COLO668 (cell line): ENCODE results near the gene SLC35C1.
A peak's percentile ranks its signal among the peaks of the same experiment; 100 is the strongest.

ENCODE experiments used
- DNase-seq: peaks from one replicate; lab custom pipeline; 2025; ENCODE audit not compliant: unreplicated experiment; lab: John Stamatoyannopoulos, UW

SLC35C1 gene

DNA sequence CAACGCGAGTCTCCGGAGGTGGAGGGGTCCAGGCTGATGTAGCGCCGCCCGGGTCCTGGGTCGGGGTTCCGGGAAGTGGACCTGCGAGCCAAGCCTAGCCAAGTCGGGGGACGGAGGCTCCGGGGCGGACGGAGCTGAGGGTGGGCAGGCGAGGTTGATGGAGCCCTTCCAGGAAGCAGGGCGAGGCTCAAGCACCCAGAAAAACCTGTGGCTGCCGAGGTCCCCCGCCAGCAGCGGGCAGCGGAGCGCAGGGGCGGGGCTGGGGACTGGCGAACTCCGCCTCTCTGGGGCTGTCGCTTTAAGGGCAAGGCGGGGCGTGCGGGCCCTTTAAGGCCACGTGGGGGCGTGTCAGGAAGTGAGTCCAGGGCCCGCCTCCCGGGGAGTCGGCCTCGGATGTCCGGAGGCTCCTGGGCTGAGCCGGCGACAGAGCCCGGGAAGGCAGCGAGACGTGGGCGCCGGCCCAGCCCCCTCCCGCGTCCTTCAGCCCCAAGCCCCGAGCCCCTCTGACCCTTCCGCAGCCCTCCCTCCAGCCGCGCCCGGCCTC lies at the start of gene SLC35C1:
Gene SLC35C1 (plus strand): TSS at position 389 of the 544 bp plus-strand sequence. CDS start 653 bp downstream, outside the sequence.
- peak; percentile 99 for DNase-seq

GRCh38 chr11:45755281-45755859 lies 49.6 kb upstream of the SLC35C1 start:
- no peak for DNase-seq

DNA sequence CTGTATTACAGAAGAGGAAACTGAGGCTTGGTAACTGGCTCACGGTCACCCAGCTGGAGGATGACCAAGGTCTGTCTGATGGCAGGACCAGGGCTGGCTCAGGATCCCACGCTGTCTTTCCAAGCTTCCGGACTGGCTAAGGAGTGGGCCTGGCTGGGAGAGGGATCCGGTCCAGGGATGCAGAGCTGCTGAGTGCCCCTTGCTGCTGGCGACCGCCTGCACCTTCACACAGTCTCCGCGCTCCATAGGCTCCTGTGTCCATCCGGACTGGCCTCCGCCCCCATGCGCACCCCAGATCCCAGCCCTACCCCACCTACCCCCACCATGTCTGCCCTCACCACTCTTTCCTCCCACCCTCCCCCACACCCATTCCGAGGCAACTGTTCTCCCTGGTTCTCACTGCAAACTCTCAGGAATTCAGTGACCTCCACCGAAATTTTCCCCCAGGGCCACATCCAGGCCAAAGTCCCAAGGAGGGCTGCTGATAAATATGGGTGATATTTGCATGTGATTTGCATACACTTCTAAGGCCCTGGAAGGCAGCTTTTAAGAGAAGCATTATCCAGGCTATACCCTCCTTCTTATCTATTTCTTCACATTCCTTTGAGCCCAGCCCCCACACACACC lies 48.5 kb upstream of the SLC35C1 start:
- no peak for DNase-seq

- no peak for DNase-seq
Observed at GRCh38 chr11:45757672-45758071, 47.3 kb upstream of the SLC35C1 start.

- no peak for DNase-seq
Observed at GRCh38 chr11:45761659-45762058, 43.3 kb upstream of the SLC35C1 start.

- no peak for DNase-seq
Observed at GRCh38 chr11:45765107-45765668, 39.8 kb upstream of the SLC35C1 start.

GRCh38 chr11:45765836-45766235 lies 39.1 kb upstream of the SLC35C1 start:
- DNase-seq = no peak

DNA sequence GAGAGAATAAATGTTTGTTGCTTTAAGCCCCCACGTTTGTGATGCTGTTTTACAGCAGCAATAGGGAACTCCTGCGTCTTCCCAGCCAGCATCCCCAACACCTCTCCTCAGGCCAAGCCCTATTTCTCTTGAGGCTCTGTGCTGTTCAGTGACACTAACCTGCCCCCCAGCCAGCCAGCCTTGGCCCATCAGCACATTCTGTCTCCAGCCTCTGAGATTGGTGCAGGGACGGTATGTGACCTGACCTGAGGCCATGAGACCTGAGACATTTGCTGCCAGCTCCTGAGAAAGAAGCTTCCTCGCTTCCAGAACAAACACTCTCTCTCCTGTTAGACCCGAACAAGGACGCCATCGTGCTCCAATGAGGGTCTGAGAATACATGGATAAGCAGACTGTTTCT lies 38.5 kb upstream of the SLC35C1 start:
- no peak for DNase-seq

DNA sequence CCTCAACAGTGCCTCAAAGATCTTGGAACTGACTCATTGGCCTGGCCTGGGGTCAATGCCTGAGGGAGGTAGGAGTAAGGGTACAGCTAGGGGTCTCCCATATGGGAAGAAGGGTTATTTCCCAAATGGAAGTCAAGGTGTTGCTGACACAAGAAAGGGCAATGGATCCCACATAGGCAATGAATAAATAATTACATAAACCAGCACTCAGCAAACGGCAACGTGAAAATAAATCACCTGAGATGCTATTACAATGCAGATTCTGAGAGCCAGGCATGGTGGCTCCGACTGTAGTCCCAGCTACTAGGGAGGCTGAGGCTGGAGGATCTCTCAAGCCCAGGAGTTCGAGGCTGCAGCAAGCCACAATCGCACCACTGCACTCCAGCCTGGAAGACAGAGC lies 36.5 kb upstream of the SLC35C1 start:
- no peak for DNase-seq

GRCh38 chr11:45769960-45770359 lies 35.0 kb upstream of the SLC35C1 start:
- DNase-seq = no peak

DNA sequence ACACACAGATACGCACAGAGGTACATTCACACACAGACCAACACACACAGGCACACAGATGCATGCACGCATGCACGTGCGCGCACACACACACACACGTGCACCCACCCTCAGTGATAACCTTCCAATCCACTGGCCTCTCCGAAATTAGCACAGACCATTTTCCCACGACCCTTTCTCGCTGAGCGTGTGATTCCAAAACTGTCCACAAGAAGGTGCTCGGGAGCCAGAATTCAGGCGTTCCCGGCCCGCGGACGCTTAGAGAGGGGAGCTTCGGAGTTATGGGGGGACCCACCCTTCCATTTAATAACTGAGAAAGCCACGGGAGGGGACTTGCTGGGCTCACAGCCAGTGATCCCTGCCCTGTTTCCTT lies 33.8 kb upstream of the SLC35C1 start:
- DNase-seq = peak; percentile 68

- DNase-seq = peak; percentile 91
Observed at GRCh38 chr11:45771566-45772448, 33.1 kb upstream of the SLC35C1 start.

GRCh38 chr11:45772449-45772774 lies 32.5 kb upstream of the SLC35C1 start:
- no peak for DNase-seq

DNA sequence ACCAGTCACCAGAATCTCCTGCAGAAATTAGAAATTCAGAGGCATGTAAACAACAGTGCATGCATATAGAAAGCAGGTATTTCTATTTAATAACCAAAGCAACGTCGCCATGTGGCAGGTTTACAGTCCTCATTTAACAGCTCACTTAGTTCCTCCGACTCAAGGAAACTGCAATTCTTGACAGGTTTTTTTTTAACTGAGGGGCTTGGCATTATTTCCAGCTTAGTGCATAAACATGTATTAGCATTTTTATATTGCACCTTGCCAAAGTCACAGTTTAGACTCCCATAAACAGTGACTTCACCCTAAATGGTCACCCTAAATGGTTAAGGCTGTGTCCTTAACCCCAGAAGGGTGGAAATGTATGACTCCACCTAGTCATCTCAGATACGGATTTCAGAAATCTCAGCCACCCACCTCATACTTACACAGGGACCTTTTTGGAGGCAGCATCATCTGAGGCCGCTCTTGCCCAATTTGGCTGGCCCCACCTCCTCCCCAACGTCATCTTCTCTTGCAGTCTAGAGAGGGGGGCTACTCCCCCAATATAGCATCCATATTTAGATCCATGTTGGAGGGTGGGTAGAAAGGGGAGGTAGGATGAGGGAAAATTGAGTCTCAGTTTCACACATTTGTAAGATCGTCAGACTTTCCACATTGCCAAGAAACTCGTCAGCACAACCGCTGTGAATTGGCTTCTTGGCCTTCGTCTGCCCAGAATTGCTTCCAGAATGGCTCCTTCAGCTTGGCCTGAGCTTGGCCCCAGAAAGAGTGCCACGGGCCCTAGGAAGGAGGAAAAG lies 31.8 kb upstream of the SLC35C1 start:
- no peak for DNase-seq

- DNase-seq = no peak
Observed at GRCh38 chr11:45773786-45774655, 30.9 kb upstream of the SLC35C1 start.

- no peak for DNase-seq
Observed at GRCh38 chr11:45774786-45775185, 30.2 kb upstream of the SLC35C1 start.

DNA sequence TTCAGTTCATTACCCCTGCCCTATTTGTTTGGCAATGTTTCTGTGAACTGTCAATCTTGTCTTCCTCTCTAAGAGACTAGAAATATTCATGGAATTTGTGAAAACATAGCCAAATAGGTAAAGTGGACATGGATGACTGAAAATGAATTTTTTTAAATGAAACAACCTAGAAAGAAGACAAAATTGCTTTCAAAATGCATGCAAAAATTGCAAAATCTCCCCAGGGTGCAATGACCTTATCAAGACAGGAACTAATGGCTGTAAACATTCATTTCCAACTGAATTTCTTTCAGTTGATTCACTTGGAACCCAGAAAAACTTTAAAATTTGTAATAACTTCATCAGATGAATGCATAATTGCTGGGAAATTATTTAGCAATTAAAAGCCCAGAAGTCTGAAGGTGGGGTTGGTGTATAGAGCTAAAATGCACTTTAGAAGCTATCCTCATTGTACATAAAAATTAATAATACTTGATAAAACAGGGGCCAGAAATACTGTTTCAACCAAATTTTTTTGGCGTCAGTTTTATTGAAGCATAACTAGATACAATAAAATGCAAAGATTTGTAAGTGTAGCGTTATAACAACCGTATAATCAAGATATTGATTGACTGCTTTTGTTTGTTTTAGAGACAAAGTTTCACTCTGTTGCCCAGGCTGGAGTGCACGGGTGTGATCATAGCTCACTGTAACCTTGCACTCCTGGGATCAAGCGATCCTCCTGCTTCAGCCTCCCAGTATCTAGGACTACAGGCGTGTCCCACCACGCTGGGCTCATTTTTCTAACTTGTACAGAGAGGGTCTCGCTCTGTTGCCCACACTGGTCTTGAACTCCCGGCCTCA lies 27.6 kb upstream of the SLC35C1 start:
- no peak for DNase-seq

GRCh38 chr11:45778341-45778740 lies 26.6 kb upstream of the SLC35C1 start:
- DNase-seq = no peak

- DNase-seq = no peak
Observed at GRCh38 chr11:45779602-45780001, 25.3 kb upstream of the SLC35C1 start.
